Progenitor cell of endocrine pancreas (in vitro differentiated cells): ENCODE measurements around the gene FUT8. TPM values are rescaled to one million over a fixed set of nuclear protein-coding genes. Genes with fewer than 3 reads are reported as not detected.

Source experiments
- DNase-seq: peaks from one replicate; pipeline ENCODE4 v3.0.0; 2021; ENCODE audit warnings: low spot score; ENCODE audit not compliant: unreplicated experiment
- H3K27ac Mint-ChIP-seq: 2 replicates; pipeline ENCODE4 v1.8.0; 2021; ENCODE audit warnings: mild to moderate bottlenecking, moderate library complexity, mixed read lengths
- H3K27me3 Mint-ChIP-seq: 2 replicates; pipeline ENCODE4 v1.8.0; 2021; ENCODE audit warnings: mixed read lengths
- H3K36me3 Mint-ChIP-seq: 2 replicates; pipeline ENCODE4 v1.8.0; 2022; ENCODE audit warnings: mixed read lengths; ENCODE audit not compliant: insufficient read depth
- H3K4me1 Mint-ChIP-seq: 2 replicates; pipeline ENCODE4 v1.8.0; 2021; ENCODE audit warnings: low read depth, mixed read lengths
- H3K4me3 Mint-ChIP-seq: 2 replicates; pipeline ENCODE4 v1.8.0; 2021; ENCODE audit warnings: low read depth, mild to moderate bottlenecking, moderate library complexity, mixed read lengths
- H3K9me3 Mint-ChIP-seq: 2 replicates; pipeline ENCODE4 v1.8.0; 2021; ENCODE audit warnings: low read depth, mixed read lengths
- CTCF ChIP-seq: fragments of 200-600 bp; sonication (generic); IDR thresholded peaks from one replicate; pipeline ENCODE4 v1.5.0; 2021; ENCODE audit warnings: antibody characterized with exemption, mild to moderate bottlenecking; ENCODE audit not compliant: unreplicated experiment
- total RNA-seq: library from RNA; stranded (reverse); gene quantifications from 2 replicates; pipeline ENCODE4 v1.2.1, GENCODE V29; 2021

FUT8 gene
- total RNA-seq, 1 donor from 2014 or later, result 38.8 TPM

- DNase-seq, result no peak
- Mint-ChIP-seq H3K27ac (no peak overlapping the region), H3K36me3 (no peaks in the 10 kb centered on the region), H3K27me3 (peaks cover 3% of the 10 kb centered on the region), H3K4me3 (no peak overlapping the region), H3K4me1 (no peaks in the 10 kb centered on the region), H3K9me3 (no peaks in the 10 kb centered on the region)
- TF ChIP-seq CTCF, result no peak
Measured at GRCh38 chr14:65387628-65388027, 24.9 kb upstream of the FUT8 start.

- Mint-ChIP-seq H3K9me3 (peaks cover 23% of the 10 kb centered on the region), H3K27ac (no peak overlapping the region), H3K36me3 (peaks cover 8% of the 10 kb centered on the region)
Measured at GRCh38 chr14:65392296-65392695, 20.2 kb upstream of the FUT8 start.

GRCh38 chr14:65396082-65396910 is 16.2 kb upstream of the FUT8 start:
- H3K27ac Mint-ChIP-seq, result no peak overlapping the region
- H3K36me3 Mint-ChIP-seq, result peaks cover 8% of the 10 kb centered on the region
- H3K9me3 Mint-ChIP-seq, result peaks cover 23% of the 10 kb centered on the region
- H3K4me1 Mint-ChIP-seq, result no peaks in the 10 kb centered on the region
- no peaks in the 10 kb centered on the region for H3K27me3 Mint-ChIP-seq
- no peak for TF ChIP-seq CTCF
- no peak for DNase-seq
- no peak overlapping the region for H3K4me3 Mint-ChIP-seq

More at GRCh38 chr14:65392296-65392695, 20.2 kb upstream of the FUT8 start:
- no peak for DNase-seq
- no peak overlapping the region for H3K4me3 Mint-ChIP-seq
- H3K4me1 Mint-ChIP-seq, result no peaks in the 10 kb centered on the region
- no peak for TF ChIP-seq CTCF
- peaks cover 3% of the 10 kb centered on the region for H3K27me3 Mint-ChIP-seq

GRCh38 chr14:65403231-65403630 is 9.3 kb upstream of the FUT8 start:
- no peaks in the 10 kb centered on the region for H3K36me3 Mint-ChIP-seq
- H3K27ac Mint-ChIP-seq, result no peak overlapping the region
- no peaks in the 10 kb centered on the region for H3K4me1 Mint-ChIP-seq
- no peaks in the 10 kb centered on the region for H3K27me3 Mint-ChIP-seq
- no peak overlapping the region for H3K4me3 Mint-ChIP-seq
- H3K9me3 Mint-ChIP-seq, result no peaks in the 10 kb centered on the region
- no peak for TF ChIP-seq CTCF
- no peak for DNase-seq

- Mint-ChIP-seq H3K27me3 (peaks cover 5% of the 10 kb centered on the region), H3K9me3 (no peaks in the 10 kb centered on the region), H3K36me3 (no peaks in the 10 kb centered on the region), H3K4me3 (no peak overlapping the region), H3K27ac (no peak overlapping the region), H3K4me1 (peaks cover 2% of the 10 kb centered on the region)
- no peak for DNase-seq
- TF ChIP-seq CTCF, result no peak
Measured at GRCh38 chr14:65408113-65408512, 4.4 kb upstream of the FUT8 start.
